H54 (cell line): ENCODE measurements around the gene MAP3K10.

Source experiments
- DNase-seq: peaks from one replicate; pipeline ENCODE4 v3.0.0; 2011; ENCODE audit warnings: low spot score, mixed read lengths; ENCODE audit not compliant: insufficient read length
- FAIRE-seq: peaks from 3 replicates; lab custom pipeline; 2011; peaks lifted over from hg19 to GRCh38; lab: Jason Lieb, UNC
- POLR2A ChIP-seq: IDR thresholded peaks from 2 replicates; pipeline ENCODE4 v1.6.1; 2011; ENCODE audit warnings: low read depth, mild to moderate bottlenecking, low read length

Gene MAP3K10

GRCh38 chr19:40229484-40229883 lies 38.3 kb downstream of the MAP3K10 start:
- FAIRE-seq = peak; percentile 77
- no peak for TF ChIP-seq POLR2A
- peak; percentile 65 for DNase-seq

GRCh38 chr19:40229926-40230417 lies 38.7 kb downstream of the MAP3K10 start:
- no peak for TF ChIP-seq POLR2A
- DNase-seq (no peak), FAIRE-seq (no peak)

GRCh38 chr19:40231057-40231456 lies 39.8 kb downstream of the MAP3K10 start:
- FAIRE-seq = no peak
- no peak for TF ChIP-seq POLR2A
- DNase-seq = no peak

GRCh38 chr19:40231544-40232424 lies 40.6 kb downstream of the MAP3K10 start:
- no peak for TF ChIP-seq POLR2A
- FAIRE-seq = no peak
- peak; percentile 92 for DNase-seq

- DNase-seq (no peak), FAIRE-seq (no peak)
- no peak for TF ChIP-seq POLR2A
These were observed 41.3 kb downstream of the MAP3K10 start for GRCh38 chr19:40232479-40232878.

- no peak for DNase-seq
- no peak for TF ChIP-seq POLR2A
- no peak for FAIRE-seq
These were observed 42.0 kb downstream of the MAP3K10 start for GRCh38 chr19:40232949-40233810.

- FAIRE-seq (no peak), DNase-seq (no peak)
- no peak for TF ChIP-seq POLR2A
These were observed 42.7 kb downstream of the MAP3K10 start for GRCh38 chr19:40233811-40234389.

- DNase-seq = no peak
- no peak for TF ChIP-seq POLR2A
- no peak for FAIRE-seq
These were observed 43.4 kb downstream of the MAP3K10 start for GRCh38 chr19:40234429-40235237.

- TF ChIP-seq POLR2A = no peak
- no peak for FAIRE-seq
These were observed 44.2 kb downstream of the MAP3K10 start for GRCh38 chr19:40235238-40236025.

GRCh38 chr19:40236026-40236355 lies 44.8 kb downstream of the MAP3K10 start:
- no peak for DNase-seq
- FAIRE-seq = no peak
- TF ChIP-seq POLR2A = no peak

More at GRCh38 chr19:40235238-40236025, 44.2 kb downstream of the MAP3K10 start:
- no peak for DNase-seq

- TF ChIP-seq POLR2A = no peak
- no peak for FAIRE-seq
- no peak for DNase-seq
These were observed 45.1 kb downstream of the MAP3K10 start for GRCh38 chr19:40236366-40236765.

GRCh38 chr19:40237791-40238190 lies 46.6 kb downstream of the MAP3K10 start:
- DNase-seq (no peak), FAIRE-seq (no peak)
- no peak for TF ChIP-seq POLR2A
